Vagina (tissue), 2 donors: ENCODE data around the gene HYAL1.

Source experiments
- CTCF ChIP-seq, 3 experiments: fragments of 450-650 bp in 2 of 3; fragments of 200-600 bp in 1 of 3; sonication (generic) in 1 of 3; IDR thresholded peaks; one replicate each; pipeline ENCODE4 v1.5.1; 2017 to 2019; ENCODE audit warnings: antibody characterized with exemption in 3 of 3, mild to moderate bottlenecking in 2 of 3, moderate library complexity in 2 of 3
- POLR2A ChIP-seq, 2 donors: fragments of 450-650 bp; IDR thresholded peaks; one replicate each; pipeline ENCODE4 v1.6.1; 2017; ENCODE audit warnings: antibody characterized with exemption in 2 of 2, mild to moderate bottlenecking in 2 of 2, moderate library complexity in 2 of 2

GRCh38 chr3:50341537-50341936, 38.2 kb upstream of the HYAL1 start:
- TF ChIP-seq POLR2A (IDR thresholded peaks at IDR 0.05) (no peak), CTCF (IDR thresholded peaks at IDR 0.05) (no peak)
